Measurements from ENCODE around the gene ANLN.

GRCh38 chr7:36472141-36472729 lies 82.6 kb downstream of the ANLN start:
- TF ChIP-seq CTCF (IDR thresholded peaks at IDR 0.05; ENCODE audit: low read depth, low read length, missing input control) (no peak), FOXA2 (IDR thresholded peaks at IDR 0.05) (peak; percentile 26), YY1 (IDR thresholded peaks at IDR 0.05) (no peak), RAD21 (IDR thresholded peaks at IDR 0.05) (peak in 1 of 2 donors; percentile 9)
- TF ChIP-seq, protein P1, sequence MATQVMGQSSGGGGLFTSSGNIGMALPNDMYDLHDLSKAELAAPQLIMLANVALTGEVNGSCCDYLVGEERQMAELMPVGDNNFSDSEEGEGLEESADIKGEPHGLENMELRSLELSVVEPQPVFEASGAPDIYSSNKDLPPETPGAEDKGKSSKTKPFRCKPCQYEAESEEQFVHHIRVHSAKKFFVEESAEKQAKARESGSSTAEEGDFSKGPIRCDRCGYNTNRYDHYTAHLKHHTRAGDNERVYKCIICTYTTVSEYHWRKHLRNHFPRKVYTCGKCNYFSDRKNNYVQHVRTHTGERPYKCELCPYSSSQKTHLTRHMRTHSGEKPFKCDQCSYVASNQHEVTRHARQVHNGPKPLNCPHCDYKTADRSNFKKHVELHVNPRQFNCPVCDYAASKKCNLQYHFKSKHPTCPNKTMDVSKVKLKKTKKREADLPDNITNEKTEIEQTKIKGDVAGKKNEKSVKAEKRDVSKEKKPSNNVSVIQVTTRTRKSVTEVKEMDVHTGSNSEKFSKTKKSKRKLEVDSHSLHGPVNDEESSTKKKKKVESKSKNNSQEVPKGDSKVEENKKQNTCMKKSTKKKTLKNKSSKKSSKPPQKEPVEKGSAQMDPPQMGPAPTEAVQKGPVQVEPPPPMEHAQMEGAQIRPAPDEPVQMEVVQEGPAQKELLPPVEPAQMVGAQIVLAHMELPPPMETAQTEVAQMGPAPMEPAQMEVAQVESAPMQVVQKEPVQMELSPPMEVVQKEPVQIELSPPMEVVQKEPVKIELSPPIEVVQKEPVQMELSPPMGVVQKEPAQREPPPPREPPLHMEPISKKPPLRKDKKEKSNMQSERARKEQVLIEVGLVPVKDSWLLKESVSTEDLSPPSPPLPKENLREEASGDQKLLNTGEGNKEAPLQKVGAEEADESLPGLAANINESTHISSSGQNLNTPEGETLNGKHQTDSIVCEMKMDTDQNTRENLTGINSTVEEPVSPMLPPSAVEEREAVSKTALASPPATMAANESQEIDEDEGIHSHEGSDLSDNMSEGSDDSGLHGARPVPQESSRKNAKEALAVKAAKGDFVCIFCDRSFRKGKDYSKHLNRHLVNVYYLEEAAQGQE (IDR thresholded peaks at IDR 0.05) = no peak

All from liver (tissue), 3 donors.